HL-60 (cell line): ENCODE results near the gene CDC5L.

ENCODE experiments used
- POLR2AphosphoS5 ChIP-seq: IDR thresholded peaks from 2 replicates; pipeline ENCODE4 v1.6.1; 2012; ENCODE audit warnings: low read depth
- REST ChIP-seq: IDR thresholded peaks from 2 replicates; pipeline ENCODE4 v1.6.1; 2012; ENCODE audit warnings: low read depth; ENCODE audit not compliant: insufficient replicate concordance
- TF ChIP-seq, protein P1 (sequence below): IDR thresholded peaks from one replicate; pipeline ENCODE4 v1.5.1; 2011; ENCODE audit warnings: low read length, control low read depth, inconsistent platforms; ENCODE audit not compliant: insufficient read depth

DNA sequence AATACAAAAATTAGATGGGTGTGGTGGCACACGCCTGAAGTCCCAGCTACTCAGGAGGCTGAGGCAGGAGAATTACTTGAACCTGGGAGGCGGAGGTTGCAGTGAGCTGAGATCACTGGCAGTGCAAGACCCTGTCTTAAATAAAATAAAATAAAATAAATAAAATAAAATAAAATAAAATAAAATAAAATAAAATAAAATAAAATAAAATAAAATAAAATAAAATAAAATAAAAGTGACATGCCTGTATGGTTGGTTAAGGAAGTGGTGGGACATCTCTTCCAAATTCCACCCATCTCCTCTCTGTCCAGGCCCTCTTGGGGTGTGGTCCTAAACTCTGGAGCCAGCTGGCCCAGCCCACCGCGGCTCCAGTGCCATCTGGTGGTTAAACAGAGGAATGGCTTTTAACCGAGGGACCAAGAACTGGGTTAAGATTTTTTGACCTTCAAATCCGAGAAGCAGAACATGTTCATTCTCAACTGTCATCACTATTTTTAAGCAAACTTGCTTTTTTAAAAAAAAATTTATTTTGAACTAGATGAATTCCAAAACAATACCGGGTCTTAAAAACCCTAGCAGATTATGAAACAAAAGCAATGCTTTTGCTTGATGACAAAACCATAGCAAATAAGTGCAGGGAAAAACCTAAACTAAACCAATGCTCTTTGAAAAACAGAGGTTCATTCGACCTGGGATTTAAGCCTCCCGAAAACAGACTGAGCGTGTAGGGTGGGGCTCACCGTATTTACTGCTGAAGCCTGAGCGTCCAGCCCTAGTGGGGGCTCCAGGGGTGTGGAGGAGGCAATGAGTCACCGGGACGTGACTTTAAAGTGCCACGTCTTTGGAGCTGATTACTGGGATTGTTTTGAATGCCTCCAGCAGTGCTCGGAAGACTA, 68.8 kb downstream of the CDC5L start:
- TF ChIP-seq, protein P1, sequence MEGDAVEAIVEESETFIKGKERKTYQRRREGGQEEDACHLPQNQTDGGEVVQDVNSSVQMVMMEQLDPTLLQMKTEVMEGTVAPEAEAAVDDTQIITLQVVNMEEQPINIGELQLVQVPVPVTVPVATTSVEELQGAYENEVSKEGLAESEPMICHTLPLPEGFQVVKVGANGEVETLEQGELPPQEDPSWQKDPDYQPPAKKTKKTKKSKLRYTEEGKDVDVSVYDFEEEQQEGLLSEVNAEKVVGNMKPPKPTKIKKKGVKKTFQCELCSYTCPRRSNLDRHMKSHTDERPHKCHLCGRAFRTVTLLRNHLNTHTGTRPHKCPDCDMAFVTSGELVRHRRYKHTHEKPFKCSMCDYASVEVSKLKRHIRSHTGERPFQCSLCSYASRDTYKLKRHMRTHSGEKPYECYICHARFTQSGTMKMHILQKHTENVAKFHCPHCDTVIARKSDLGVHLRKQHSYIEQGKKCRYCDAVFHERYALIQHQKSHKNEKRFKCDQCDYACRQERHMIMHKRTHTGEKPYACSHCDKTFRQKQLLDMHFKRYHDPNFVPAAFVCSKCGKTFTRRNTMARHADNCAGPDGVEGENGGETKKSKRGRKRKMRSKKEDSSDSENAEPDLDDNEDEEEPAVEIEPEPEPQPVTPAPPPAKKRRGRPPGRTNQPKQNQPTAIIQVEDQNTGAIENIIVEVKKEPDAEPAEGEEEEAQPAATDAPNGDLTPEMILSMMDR = peak; percentile 81
- TF ChIP-seq POLR2AphosphoS5 = no peak
- TF ChIP-seq REST = no peak
